ENCODE results near the gene FRMD8.
"Not testable (repeated sequence)": the region's sequence is repeated elsewhere in the genome, so short reads cannot be mapped to it uniquely, and the experiment has no call there.

The FRMD8 gene

GRCh38 chr11:65437436-65438227 is 51.2 kb downstream of the FRMD8 start:
- DNase-seq, result no peak

GRCh38 chr11:65438257-65439151 is 52.1 kb downstream of the FRMD8 start:
- no peak for DNase-seq

GRCh38 chr11:65439331-65440181 is 53.1 kb downstream of the FRMD8 start:
- DNase-seq, result no peak

GRCh38 chr11:65440831-65441499 is 54.5 kb downstream of the FRMD8 start:
- DNase-seq, result no peak

- no peak for DNase-seq
Measured at GRCh38 chr11:65442842-65443331, 56.5 kb downstream of the FRMD8 start.

- no peak for DNase-seq
Measured at GRCh38 chr11:65444314-65445051, 58.0 kb downstream of the FRMD8 start.

GRCh38 chr11:65445101-65445603 is 58.7 kb downstream of the FRMD8 start:
- DNase-seq, result no peak

- no peak for DNase-seq
Measured at GRCh38 chr11:65445604-65446445, 59.4 kb downstream of the FRMD8 start.

GRCh38 chr11:65446446-65447277 is 60.2 kb downstream of the FRMD8 start:
- no peak for DNase-seq

GRCh38 chr11:65448074-65448417 is 61.6 kb downstream of the FRMD8 start:
- DNase-seq, result no peak

- no peak for DNase-seq
Measured at GRCh38 chr11:65448418-65449105, 62.1 kb downstream of the FRMD8 start.

- DNase-seq, result not testable (repeated sequence)
Measured at GRCh38 chr11:65451301-65451700, 64.9 kb downstream of the FRMD8 start.

GRCh38 chr11:65452259-65452658 is 65.8 kb downstream of the FRMD8 start:
- DNase-seq, result not testable (repeated sequence)

GRCh38 chr11:65452806-65453490 is 66.5 kb downstream of the FRMD8 start:
- no peak for DNase-seq

GRCh38 chr11:65454311-65454695 is 67.9 kb downstream of the FRMD8 start:
- no peak for DNase-seq

- peak; percentile 62 to 67 for DNase-seq
Measured at GRCh38 chr11:65454696-65455456, 68.4 kb downstream of the FRMD8 start.

- DNase-seq, result no peak
Measured at GRCh38 chr11:65456418-65456817, 70.0 kb downstream of the FRMD8 start.

All from activated CD4-positive, alpha-beta T cell treated with anti-CD3 and anti-CD28 coated beads, Interleukin-2, amount 50 U/mL, for 4 hours (primary cell).